GM12892 (cell line): ENCODE measurements around the gene SPATA33.

Experiments used
- DNase-seq: peaks from one replicate; pipeline ENCODE4 v3.0.0; 2011; ENCODE audit not compliant: insufficient read length
- FAIRE-seq: peaks from 2 replicates; lab custom pipeline; 2011; peaks lifted over from hg19 to GRCh38; lab: Jason Lieb, UNC
- POLR2A ChIP-seq: IDR thresholded peaks from 2 replicates; pipeline ENCODE4 v1.6.1; 2011; ENCODE audit warnings: low read depth, low read length, control low read depth
- POLR2AphosphoS5 ChIP-seq: IDR thresholded peaks from 2 replicates; pipeline ENCODE4 v1.6.1; 2011; ENCODE audit warnings: low read depth, low read length, control low read depth
- TAF1 ChIP-seq: IDR thresholded peaks from 2 replicates; pipeline ENCODE4 v1.6.1; 2011; ENCODE audit warnings: low read depth, mild to moderate bottlenecking, control low read depth, low read length, borderline replicate concordance

SPATA33 gene

DNA sequence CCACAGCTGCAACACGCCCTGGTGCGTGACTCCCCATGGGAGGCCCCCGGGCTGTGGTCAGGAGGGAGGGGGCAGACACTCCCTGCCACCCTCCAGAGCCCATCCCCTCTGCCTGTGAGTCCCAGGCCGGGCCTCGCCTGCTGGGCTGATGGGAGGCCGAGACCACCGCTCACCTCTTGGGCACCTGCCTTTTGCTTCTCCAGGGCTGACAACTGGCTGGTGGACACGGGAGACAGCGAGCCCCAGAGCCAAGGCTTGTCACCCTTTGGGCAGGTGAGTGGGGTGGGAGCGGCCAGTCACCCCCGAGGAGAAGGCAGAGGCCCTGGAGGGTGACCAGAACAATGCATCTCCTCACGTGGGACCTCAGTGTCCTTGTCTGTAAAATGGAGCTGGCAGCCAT lies 21.0 kb upstream of the SPATA33 start:
- no peak for DNase-seq
- no peak for FAIRE-seq
- TF ChIP-seq TAF1, result no peak
- no peak for TF ChIP-seq POLR2A

DNA sequence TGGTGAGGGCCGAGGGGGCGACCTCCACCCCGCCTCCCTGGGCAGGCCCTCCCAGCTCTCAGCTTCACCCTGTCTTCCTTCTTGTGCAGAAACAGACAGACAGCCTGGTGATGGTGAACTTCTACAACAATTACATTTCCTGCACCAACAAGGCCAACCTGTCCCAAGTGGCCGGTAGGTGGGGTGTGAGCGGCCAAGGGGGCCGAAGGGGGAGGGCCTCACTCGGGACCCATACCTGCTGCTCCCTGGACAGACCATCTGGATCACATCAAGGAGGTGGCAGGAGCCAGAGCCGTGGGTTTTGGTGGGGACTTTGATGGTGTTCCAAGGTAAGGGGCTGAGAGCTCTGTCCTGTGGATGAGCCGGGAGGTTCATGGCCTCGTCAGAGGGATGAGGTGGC lies 20.3 kb upstream of the SPATA33 start:
- DNase-seq (no peak), FAIRE-seq (no peak)
- TF ChIP-seq TAF1, result no peak
- no peak for TF ChIP-seq POLR2A
- no peak for TF ChIP-seq POLR2AphosphoS5

DNA sequence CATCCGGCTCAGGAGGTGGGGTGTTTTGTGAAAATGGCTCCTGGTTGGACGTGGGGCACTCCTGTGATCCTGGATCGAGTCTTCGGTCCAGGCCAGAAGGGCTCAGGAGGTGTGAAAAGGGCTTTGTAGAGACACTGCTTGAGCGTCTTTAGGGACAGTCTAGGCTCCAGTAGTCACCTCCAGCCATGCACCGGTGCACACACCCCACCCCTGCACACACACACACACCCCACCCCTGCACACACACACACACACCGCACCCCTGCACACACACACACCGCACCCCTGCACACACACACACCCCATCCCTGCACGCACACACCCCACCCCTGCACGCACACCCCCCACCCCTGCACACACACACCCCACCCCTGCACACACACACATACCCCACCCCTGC lies 19.2 kb upstream of the SPATA33 start:
- FAIRE-seq, result no peak
- TF ChIP-seq POLR2A (no peak), POLR2AphosphoS5 (no peak), TAF1 (no peak)
- no peak for DNase-seq

DNA sequence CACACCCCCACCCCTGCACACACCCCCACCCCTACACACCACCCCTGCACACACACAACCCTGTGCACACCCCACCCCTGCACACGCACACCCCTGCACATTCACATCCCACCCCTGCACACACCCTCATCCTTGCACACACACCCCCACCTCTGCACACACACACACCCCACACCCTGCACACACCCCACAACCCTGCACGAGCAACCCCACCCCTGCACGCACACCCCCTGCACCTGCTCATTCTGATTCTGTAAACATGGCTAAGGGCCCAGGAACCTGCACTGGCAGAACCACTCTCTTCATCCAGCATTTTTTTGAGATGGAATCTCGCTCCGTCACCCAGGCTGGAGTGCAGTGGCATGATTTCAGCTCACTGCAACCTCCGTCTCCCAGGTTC lies 18.3 kb upstream of the SPATA33 start:
- TF ChIP-seq POLR2AphosphoS5 (no peak), TAF1 (no peak), POLR2A (no peak)
- DNase-seq, result no peak
- no peak for FAIRE-seq

DNA sequence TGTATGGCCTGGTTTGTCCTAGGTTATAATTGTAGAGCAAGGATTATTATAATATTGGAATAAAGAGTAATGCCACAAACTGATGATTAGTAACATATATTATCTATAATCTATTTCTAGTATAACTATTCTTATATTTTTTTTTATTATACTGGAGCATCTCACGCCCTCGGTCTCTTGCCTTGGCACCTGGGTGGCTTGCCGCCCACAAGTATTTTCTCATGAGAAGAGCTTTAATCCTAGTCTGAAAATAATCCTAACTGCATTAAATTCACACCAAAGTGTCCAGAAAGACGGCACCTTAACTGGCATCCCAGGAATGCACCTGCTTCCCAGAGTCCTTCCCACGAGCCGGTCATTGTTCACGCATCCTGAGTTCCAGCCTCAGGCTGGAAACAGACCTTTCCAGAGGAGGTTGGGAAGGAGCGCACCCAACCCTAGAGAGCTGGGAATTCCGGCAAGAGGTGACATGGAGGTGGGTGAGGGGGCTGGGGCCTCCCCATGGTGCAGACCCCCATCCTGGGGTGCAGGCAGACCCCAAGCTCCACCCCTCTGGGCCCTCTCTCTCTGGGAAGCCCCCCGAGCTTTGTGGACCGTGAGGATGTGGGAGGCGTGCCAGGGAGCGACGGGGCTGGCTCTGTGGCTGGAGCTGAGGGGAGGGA lies 16.0 kb upstream of the SPATA33 start:
- no peak for FAIRE-seq
- DNase-seq, result no peak
- TF ChIP-seq POLR2AphosphoS5, result no peak
- no peak for TF ChIP-seq TAF1
- TF ChIP-seq POLR2A, result no peak

DNA sequence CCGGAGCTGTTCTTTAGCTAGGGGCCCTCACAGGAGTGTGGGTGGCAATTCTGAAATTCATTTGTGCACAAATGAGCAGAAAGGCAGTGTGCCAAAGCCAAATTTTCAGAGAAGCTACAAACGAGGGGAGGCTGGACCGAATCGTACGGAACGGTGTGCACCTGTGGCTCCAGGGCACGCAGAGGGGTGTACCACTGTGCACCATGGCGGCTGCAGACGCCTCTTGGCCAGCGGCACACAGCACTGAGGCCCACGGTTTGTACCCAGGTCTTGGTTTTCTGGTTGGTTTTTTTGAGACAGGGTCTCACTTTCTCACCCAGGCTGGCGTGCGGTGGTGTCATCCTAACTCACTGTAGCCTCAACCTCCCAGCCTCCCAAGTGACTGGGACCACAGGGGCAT lies 15.1 kb upstream of the SPATA33 start:
- FAIRE-seq (no peak), DNase-seq (no peak)
- TF ChIP-seq POLR2AphosphoS5, result peak; percentile 17; the same call in 1 of the 2 replicates
- TF ChIP-seq POLR2A, result no peak
- TF ChIP-seq TAF1, result no peak

DNA sequence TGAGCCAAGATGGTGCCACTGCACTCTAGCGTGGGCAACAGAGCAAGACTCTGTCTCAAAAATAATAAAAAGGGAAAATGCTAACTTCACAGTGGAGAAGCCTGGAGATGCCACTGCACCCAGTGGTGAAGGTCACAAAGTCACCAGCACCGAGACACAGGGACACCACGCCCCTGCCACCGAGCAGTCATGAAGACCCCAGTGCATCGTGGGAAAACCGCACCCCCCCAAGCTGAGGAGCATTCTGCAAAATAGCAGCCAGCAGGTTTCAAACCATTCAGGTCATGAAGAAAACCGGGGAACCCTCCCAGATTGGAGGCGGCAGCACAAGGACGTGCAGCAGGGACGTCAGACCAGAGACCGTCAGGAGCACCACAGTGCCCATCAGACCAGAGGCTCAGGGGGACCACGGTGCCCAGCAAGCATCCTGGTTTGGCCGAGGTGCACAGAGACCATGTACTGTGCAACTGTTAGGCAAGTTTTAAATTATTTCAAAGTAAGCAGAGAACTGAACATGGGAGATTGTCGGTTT lies 13.8 kb upstream of the SPATA33 start:
- no peak; the same call in 1 of the 2 replicates for TF ChIP-seq POLR2AphosphoS5
- TF ChIP-seq POLR2A, result no peak
- TF ChIP-seq TAF1, result no peak
- DNase-seq, result no peak
- FAIRE-seq, result no peak

DNA sequence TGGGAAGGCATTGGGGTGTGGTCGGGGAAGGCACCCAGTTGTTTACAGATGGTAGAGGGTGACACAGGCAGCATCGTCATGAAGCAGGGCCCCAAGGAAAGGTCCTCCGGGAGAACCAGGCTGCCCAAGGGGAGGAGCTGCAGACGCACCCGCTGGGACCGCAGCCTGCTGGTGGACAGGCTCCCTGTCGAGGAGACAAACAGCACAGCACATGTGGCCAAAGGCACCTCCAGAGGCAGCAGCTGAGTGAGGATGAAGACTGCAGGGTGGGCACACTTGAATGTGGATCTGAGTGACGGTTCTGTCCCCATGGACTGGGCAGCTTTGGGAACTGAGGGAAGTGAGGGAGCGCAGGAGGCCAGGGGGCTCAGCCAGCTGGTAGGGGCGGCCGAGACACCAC lies 12.5 kb upstream of the SPATA33 start:
- DNase-seq (no peak), FAIRE-seq (no peak)
- TF ChIP-seq POLR2A (no peak), TAF1 (no peak), POLR2AphosphoS5 (no peak)

DNA sequence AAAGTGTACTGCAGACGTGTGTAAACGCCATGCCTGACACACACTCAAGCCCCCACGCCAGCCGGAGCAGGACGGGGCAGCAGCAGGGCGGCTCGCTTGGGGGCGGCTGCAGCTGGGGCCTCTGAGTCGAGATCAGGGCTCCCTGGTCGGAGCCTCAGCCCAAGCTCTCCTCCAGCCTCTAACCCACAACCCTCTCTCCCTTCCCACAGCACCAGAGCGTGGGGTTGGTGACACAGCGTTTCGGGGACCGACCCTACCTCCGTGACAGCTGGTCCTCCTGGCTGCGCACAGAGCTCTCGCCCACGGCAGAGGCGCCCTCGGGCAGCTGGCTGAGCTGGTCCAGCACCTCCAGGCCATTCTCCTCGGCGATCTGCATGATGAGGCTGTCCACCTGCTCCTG lies 11.4 kb upstream of the SPATA33 start:
- no peak for TF ChIP-seq POLR2A
- TF ChIP-seq POLR2AphosphoS5, result no peak
- TF ChIP-seq TAF1, result no peak
- no peak for FAIRE-seq
- DNase-seq, result no peak

DNA sequence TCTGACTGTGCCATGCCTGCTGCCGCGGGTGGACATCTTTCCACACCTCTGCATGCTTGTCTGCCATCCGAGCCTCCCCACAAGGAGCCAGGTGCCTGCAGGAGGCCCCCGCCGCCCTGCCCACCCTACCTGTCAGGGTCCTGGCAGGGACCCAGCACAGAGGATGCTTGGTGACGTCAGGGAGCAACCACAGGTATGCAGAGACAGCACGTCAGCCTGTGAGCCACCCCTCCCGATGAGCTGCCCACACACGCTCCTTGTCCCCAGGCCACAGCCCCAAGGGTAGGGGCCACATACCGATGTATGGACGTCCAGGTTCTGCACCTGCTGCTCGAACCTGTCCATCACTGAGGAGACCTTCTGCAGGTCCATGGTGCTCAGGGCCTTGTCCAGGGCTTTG lies 10.7 kb upstream of the SPATA33 start:
- DNase-seq (no peak), FAIRE-seq (no peak)
- TF ChIP-seq POLR2AphosphoS5 (no peak), POLR2A (no peak), TAF1 (no peak)

DNA sequence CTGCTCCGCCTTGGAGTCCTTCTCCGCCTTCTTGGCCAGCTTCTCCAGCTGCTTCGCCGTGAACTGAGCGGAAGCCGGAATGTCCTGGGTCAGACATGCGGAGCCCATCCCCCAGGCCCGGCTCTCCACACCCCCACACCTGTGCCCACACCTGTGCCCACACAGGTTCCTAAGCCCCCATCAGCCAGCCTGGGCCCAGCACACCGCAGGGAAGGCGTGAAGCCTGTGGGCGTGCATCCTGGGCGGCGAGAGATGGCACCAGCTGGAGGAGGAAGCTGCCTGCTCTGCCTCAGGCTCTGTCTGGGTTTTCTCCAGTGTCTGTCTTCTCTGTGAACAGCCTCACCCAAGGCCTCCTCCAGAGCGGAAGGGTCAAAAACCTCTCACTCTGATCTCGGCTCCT lies 6.1 kb upstream of the SPATA33 start:
- DNase-seq, result no peak
- TF ChIP-seq POLR2AphosphoS5 (no peak), TAF1 (no peak), POLR2A (no peak)
- FAIRE-seq, result no peak

DNA sequence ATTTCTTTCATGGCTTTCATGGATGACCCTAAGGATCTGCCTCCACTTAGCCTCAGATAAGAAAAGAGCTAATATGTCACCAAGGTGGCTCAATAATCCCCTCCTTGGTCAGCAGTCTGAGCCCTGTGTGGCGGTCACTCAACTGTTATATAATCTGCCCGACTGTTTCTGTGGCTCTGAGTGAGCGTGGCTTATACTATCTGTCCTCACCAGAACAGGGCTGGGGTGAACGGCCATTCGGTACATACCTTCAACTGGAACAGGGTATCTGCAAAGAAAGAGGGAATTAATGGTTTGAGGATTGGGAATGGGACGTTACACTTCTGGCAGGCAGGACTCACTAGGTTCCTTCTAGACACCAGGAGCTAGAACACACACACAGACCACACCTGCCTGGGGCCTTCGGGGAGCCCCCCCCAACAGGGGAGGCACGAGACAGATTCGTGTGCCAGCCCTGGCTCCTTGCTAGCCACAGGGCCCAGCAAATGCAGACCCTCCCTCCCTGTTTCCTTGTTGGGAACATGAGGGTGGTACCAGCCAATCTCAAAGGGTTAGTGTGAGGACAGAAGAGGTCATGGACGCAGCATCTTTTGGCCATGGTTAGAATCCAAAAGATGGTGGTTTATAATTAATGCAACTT lies 3.9 kb upstream of the SPATA33 start:
- no peak for DNase-seq
- no peak for FAIRE-seq
- TF ChIP-seq POLR2AphosphoS5 (no peak), TAF1 (no peak), POLR2A (no peak)
